H1 (cell line): ENCODE measurements around the gene MYO1D. TPM values are rescaled to one million over a fixed set of nuclear protein-coding genes. Genes with fewer than 3 reads are reported as not detected.

Source experiments
- CTCF ChIA-PET: fragments of 300-600 bp; sonication (Branson Sonifier 250); formaldehyde crosslinking; loops from one replicate; lab custom pipeline; 2021; ENCODE audit not compliant: partially characterized antibody; lab: Charles Lee
- POLR2A ChIA-PET: fragments of 300-600 bp; sonication (Branson Sonifier 250); formaldehyde crosslinking; loops from one replicate; lab custom pipeline; 2021; ENCODE audit warnings: inconsistent platforms; ENCODE audit not compliant: partially characterized antibody; lab: Charles Lee
- DNase-seq, 2 experiments: peaks; one replicate each; pipeline versions ENCODE4 v3.0.0 to v3.0.0-alpha.2; 2010 to 2022; ENCODE audit warnings: low spot score in 2 of 2, low read depth in 1 of 2, mixed read lengths in 1 of 2
- FAIRE-seq: peaks from 2 replicates; lab custom pipeline; 2011; peaks lifted over from hg19 to GRCh38; lab: Jason Lieb, UNC
- H2AFZ ChIP-seq: 2 replicates; pipeline ENCODE4 v1.8.1; 2012; ENCODE audit warnings: low read length, inconsistent platforms
- H2AK5ac ChIP-seq: 2 replicates; pipeline ENCODE4 v1.6.1; 2013; ENCODE audit warnings: low read depth, low read length
- H2BK120ac ChIP-seq: replicated peaks from 2 replicates; pipeline ENCODE3; 2013; ENCODE audit warnings: low read depth, low read length, inconsistent platforms
- H2BK12ac ChIP-seq: 2 replicates; pipeline ENCODE4 v1.6.1; 2013; ENCODE audit warnings: low read depth, low read length
- H2BK15ac ChIP-seq: 2 replicates; pipeline ENCODE4 v1.6.1; 2013; ENCODE audit warnings: low read length
- H2BK20ac ChIP-seq: 2 replicates; pipeline ENCODE4 v1.6.1; 2013; ENCODE audit warnings: low read length
- H2BK5ac ChIP-seq: 2 replicates; pipeline ENCODE4 v1.6.1; 2013; ENCODE audit warnings: low read depth, low read length
- H3K14ac ChIP-seq: 2 replicates; pipeline ENCODE4 v1.6.1; 2013; ENCODE audit warnings: inconsistent platforms; ENCODE audit not compliant: insufficient read length
- H3K18ac ChIP-seq: 2 replicates; pipeline ENCODE4 v1.6.1; 2013; ENCODE audit warnings: low read length; ENCODE audit errors: extremely low read depth
- H3K23ac ChIP-seq: 2 replicates; pipeline ENCODE4 v1.6.1; 2013; ENCODE audit warnings: inconsistent platforms; ENCODE audit not compliant: insufficient read length
- H3K23me2 ChIP-seq: 2 replicates; pipeline ENCODE4 v1.6.1; 2013; ENCODE audit warnings: low read depth, low read length
- H3K27ac ChIP-seq: 2 replicates; pipeline ENCODE4 v1.6.1; 2011; ENCODE audit warnings: low read depth, low read length, inconsistent platforms
- H3K27me3 ChIP-seq, 4 experiments: replicated peaks in 1 of 4; 1 replicate in 1 of 4; 2 replicates in 3 of 4; pipeline versions ENCODE4 v1.6.1 to v1.8.1; 2011 to 2013; ENCODE audit warnings: low read length in 3 of 4, mild to moderate bottlenecking in 3 of 4, inconsistent platforms in 2 of 4, mixed read lengths in 2 of 4, moderate library complexity in 1 of 4; ENCODE audit not compliant: control insufficient read depth in 3 of 4, insufficient read depth in 3 of 4; ENCODE audit errors: extremely low read depth in 1 of 4
- H3K36me3 ChIP-seq, 4 experiments: 2 replicates each; pipeline versions ENCODE4 v1.6.1 to v1.8.1; 2011 to 2013; ENCODE audit warnings: mild to moderate bottlenecking in 4 of 4, low read length in 3 of 4, moderate library complexity in 2 of 4, control low read depth in 1 of 4, inconsistent platforms in 1 of 4; ENCODE audit not compliant: insufficient read depth in 4 of 4, control insufficient read depth in 2 of 4
- H3K4ac ChIP-seq: replicated peaks from 2 replicates; pipeline ENCODE3; 2013; ENCODE audit warnings: low read length, low read depth, mixed read lengths, inconsistent platforms; ENCODE audit not compliant: insufficient read length
- H3K4me1 ChIP-seq, 4 experiments: replicated peaks in 1 of 4; 1 replicate in 1 of 4; 2 replicates in 3 of 4; pipeline versions ENCODE4 v1.6.1 to v1.8.1; 2011 to 2013; ENCODE audit warnings: low read length in 3 of 4, inconsistent platforms in 2 of 4, mixed read lengths in 1 of 4; ENCODE audit not compliant: insufficient read depth in 4 of 4, control insufficient read depth in 3 of 4
- H3K4me2 ChIP-seq, 2 experiments: 2 replicates each; pipeline versions ENCODE4 v1.6.1 to v1.8.1; 2011 to 2013; ENCODE audit warnings: low read depth in 2 of 2, low read length in 2 of 2, control low read depth in 1 of 2, inconsistent platforms in 1 of 2, mild to moderate bottlenecking in 1 of 2; ENCODE audit not compliant: insufficient read depth in 1 of 2
- H3K4me3 ChIP-seq, 4 experiments: fragments of 200-600, 300-600 bp in 1 of 4; sonication (generic), shearing (Covaris generic), sonication (Bioruptor Twin) in 1 of 4; 2 replicates each; pipeline versions ENCODE4 v1.5.1 to v1.8.1; 2011 to 2016; ENCODE audit warnings: low read length in 4 of 4, low read depth in 3 of 4, control low read depth in 2 of 4, inconsistent platforms in 2 of 4, mild to moderate bottlenecking in 2 of 4, mixed read lengths in 1 of 4, moderate library complexity in 1 of 4; ENCODE audit not compliant: insufficient read depth in 2 of 4; ENCODE audit errors: extremely low read depth in 1 of 4
- H3K56ac ChIP-seq: replicated peaks from 2 replicates; pipeline ENCODE3; 2013; ENCODE audit warnings: low read depth, mild to moderate bottlenecking, mixed read lengths, low read length, inconsistent platforms; ENCODE audit not compliant: insufficient read length
- H3K79me1 ChIP-seq: 2 replicates; pipeline ENCODE4 v1.6.1; 2013; ENCODE audit warnings: low read depth, low read length, control low read depth
- H3K79me2 ChIP-seq, 2 experiments: 2 replicates each; pipeline versions ENCODE4 v1.6.1 to v1.8.1; 2012 to 2013; ENCODE audit warnings: low read length in 2 of 2, mild to moderate bottlenecking in 2 of 2, inconsistent platforms in 1 of 2; ENCODE audit not compliant: insufficient read depth in 2 of 2, control insufficient read depth in 1 of 2
- H3K9ac ChIP-seq, 4 experiments: replicated peaks in 1 of 4; 1 replicate in 1 of 4; 2 replicates in 3 of 4; pipeline versions ENCODE4 v1.6.1 to v1.8.1; 2011 to 2013; ENCODE audit warnings: low read depth in 3 of 4, low read length in 3 of 4, control low read depth in 2 of 4, mild to moderate bottlenecking in 2 of 4, moderate library complexity in 2 of 4, inconsistent platforms in 1 of 4; ENCODE audit errors: extremely low read depth in 1 of 4
- H3K9me3 ChIP-seq, 2 experiments: 2 replicates each; pipeline versions ENCODE4 v1.6.1 to v1.8.1; 2012 to 2013; ENCODE audit warnings: mild to moderate bottlenecking in 2 of 2, moderate library complexity in 2 of 2, control low read depth in 1 of 2, inconsistent platforms in 1 of 2, low read depth in 1 of 2, low read length in 1 of 2, mixed read lengths in 1 of 2; ENCODE audit not compliant: insufficient read depth in 2 of 2
- H4K20me1 ChIP-seq, 2 experiments: replicated peaks in 1 of 2; 2 replicates each; pipeline versions ENCODE3 to v1.8.1; 2011 to 2013; ENCODE audit warnings: inconsistent platforms in 2 of 2, low read length in 2 of 2, mild to moderate bottlenecking in 1 of 2; ENCODE audit not compliant: insufficient read depth in 2 of 2, control insufficient read depth in 1 of 2
- H4K5ac ChIP-seq: 2 replicates; pipeline ENCODE4 v1.6.1; 2013; ENCODE audit warnings: low read length, low read depth, mixed read lengths, inconsistent platforms; ENCODE audit not compliant: insufficient read length
- H4K8ac ChIP-seq: 2 replicates; pipeline ENCODE4 v1.8.0; 2013; ENCODE audit warnings: mild to moderate bottlenecking, moderate library complexity, low read length, inconsistent platforms; ENCODE audit not compliant: insufficient read depth; ENCODE audit errors: extremely low read depth
- H4K91ac ChIP-seq: replicated peaks from 2 replicates; pipeline ENCODE3; 2013; ENCODE audit warnings: low read length, mixed read lengths, inconsistent platforms; ENCODE audit not compliant: insufficient read length
- BRCA1 ChIP-seq: IDR thresholded peaks from 2 replicates; pipeline ENCODE4 v1.6.1; 2012; ENCODE audit warnings: low read depth, low read length, improper control_type of control experiment
- CEBPB ChIP-seq: IDR thresholded peaks from 2 replicates; pipeline ENCODE4 v1.6.1; 2012; ENCODE audit warnings: low read depth, low read length
- CHD1 ChIP-seq: IDR thresholded peaks from 2 replicates; pipeline ENCODE4 v1.6.1; 2012; ENCODE audit warnings: low read depth, low read length, improper control_type of control experiment
- CREB1 ChIP-seq: IDR thresholded peaks from 2 replicates; pipeline ENCODE4 v1.6.1; 2012; ENCODE audit warnings: inconsistent platforms
- EP300 ChIP-seq, 2 experiments: IDR thresholded peaks; 1 replicate in 1 of 2; 2 replicates in 1 of 2; pipeline ENCODE4 v1.6.1; 2011 to 2012; ENCODE audit warnings: low read depth in 2 of 2, low read length in 2 of 2, mild to moderate bottlenecking in 2 of 2, borderline replicate concordance in 1 of 2, inconsistent platforms in 1 of 2, moderate library complexity in 1 of 2
- FOSL1 ChIP-seq: IDR thresholded peaks from 2 replicates; pipeline ENCODE4 v1.6.1; 2011; ENCODE audit warnings: mild to moderate bottlenecking, low read depth, low read length, moderate library complexity; ENCODE audit not compliant: insufficient read depth
- HDAC2 ChIP-seq, 2 experiments: fragments of 300-600 bp in 1 of 2; sonication (generic) in 1 of 2; IDR thresholded peaks; 2 replicates each; pipeline ENCODE4 v1.6.1; 2011 to 2012; ENCODE audit warnings: low read depth in 2 of 2, low read length in 2 of 2, mild to moderate bottlenecking in 2 of 2, moderate library complexity in 2 of 2, borderline replicate concordance in 1 of 2, inconsistent platforms in 1 of 2
- JUN ChIP-seq: IDR thresholded peaks from 2 replicates; pipeline ENCODE4 v1.6.1; 2011; ENCODE audit warnings: low read depth, mild to moderate bottlenecking, improper control_type of control experiment, low read length
- KDM5A ChIP-seq: fragments of 200-600 bp; IDR thresholded peaks from 2 replicates; pipeline ENCODE4 v1.7.1; 2012; ENCODE audit warnings: mild to moderate bottlenecking, low read length, inconsistent platforms, mixed read lengths
- POLR2A ChIP-seq, 2 experiments: IDR thresholded peaks; 1 replicate in 1 of 2; 2 replicates in 1 of 2; pipeline ENCODE4 v1.6.1; 2011; ENCODE audit warnings: low read depth in 2 of 2, low read length in 2 of 2, mild to moderate bottlenecking in 2 of 2; ENCODE audit errors: control extremely low read depth in 1 of 2
- RAD21 ChIP-seq, 2 experiments: IDR thresholded peaks in 1 of 2; conservative IDR thresholded peaks in 1 of 2; 2 replicates each; pipeline ENCODE4 v1.6.1; 2011; ENCODE audit warnings: low read depth in 2 of 2, low read length in 2 of 2, improper control_type of control experiment in 1 of 2, inconsistent platforms in 1 of 2, mild to moderate bottlenecking in 1 of 2, moderate library complexity in 1 of 2
- SIN3A ChIP-seq, 2 experiments: IDR thresholded peaks in 1 of 2; conservative IDR thresholded peaks in 1 of 2; 2 replicates each; pipeline ENCODE4 v1.6.1; 2011 to 2012; ENCODE audit warnings: low read length in 2 of 2, improper control_type of control experiment in 1 of 2, low read depth in 1 of 2, mild to moderate bottlenecking in 1 of 2
- SIRT6 ChIP-seq: IDR thresholded peaks from one replicate; pipeline ENCODE4 v1.7.1; 2012; ENCODE audit warnings: low read length, inconsistent platforms
- SP2 ChIP-seq: IDR thresholded peaks from 2 replicates; pipeline ENCODE4 v1.6.1; 2012; ENCODE audit warnings: mild to moderate bottlenecking, low read length, inconsistent platforms
- TEAD4 ChIP-seq: IDR thresholded peaks from 2 replicates; pipeline ENCODE4 v1.6.1; 2012; ENCODE audit warnings: low read depth, low read length, inconsistent platforms, mixed read lengths
- WGBS, 2 experiments: shearing (Covaris generic) in 1 of 2; methylation state at CpG; one replicate each; pipeline versions ENCODE4 v1.1.6 to v1.1.7; 2013 to 2015; ENCODE audit warnings: low lambda C conversion rate in 2 of 2, mixed read lengths in 2 of 2, inconsistent platforms in 1 of 2, low coverage in 1 of 2, missing lambda C conversion rate in 1 of 2; ENCODE audit not compliant: insufficient replicate concordance in 2 of 2, insufficient coverage in 1 of 2, insufficient read length in 1 of 2; ENCODE audit errors: extremely low coverage in 1 of 2, missing lambda C conversion rate in 1 of 2; 5-methylcytosine and 5-hydroxymethylcytosine counted together
- polyA plus RNA-seq, 7 experiments: library from polyadenylated mRNA; depleted of rRNA in 3 of 7; stranded (reverse) in 5 of 7; unstranded in 2 of 7; fragments of >200 nt in 5 of 7; fragments of 200-250 nt in 2 of 7; gene quantifications; 1 replicate in 5 of 7; 2 replicates in 1 of 7; 4 replicates in 1 of 7; pipeline versions ENCODE4 v1.2.1 to v1.2.3, GENCODE V29; 2011 to 2013; ENCODE audit warnings: missing spikeins in 2 of 7, mixed read lengths in 2 of 7
- total RNA-seq: library from RNA; stranded (reverse); fragmentation: NEBNext Ultra II Directional; extraction: Animal tissue kit (Norgen Biotek cat#: 25700); gene quantifications from 2 replicates; pipeline ENCODE4 v1.2.1, GENCODE V29; 2021

Gene MYO1D
- total and polyA plus RNA-seq, 2 of the 8 experiments (the other 6 are each of a cell fraction or from before 2014, with no cell fraction given) = 6.5 to 25.4 TPM

GRCh38 chr17:32583053-32583452 is 293.9 kb downstream of the MYO1D start:
- no peaks in the 10 kb centered on the region for H3K36me3 ChIP-seq
- no peaks in the 10 kb centered on the region for H3K23me2 ChIP-seq
- POLR2A ChIA-PET = no interaction called here
- no peaks in the 10 kb centered on the region for H3K79me1 ChIP-seq
- no peak overlapping the region for H3K27ac ChIP-seq
- no peak overlapping the region for H2AK5ac ChIP-seq
- no peak overlapping the region for H3K4me3 ChIP-seq
- H2BK15ac ChIP-seq = no peak overlapping the region
- H3K9ac ChIP-seq = no peak overlapping the region
- no peak overlapping the region for H4K91ac ChIP-seq
- no peak overlapping the region for H3K23ac ChIP-seq
- H3K4me1 ChIP-seq = no peaks in the 10 kb centered on the region
- H2BK12ac ChIP-seq = no peak overlapping the region
- H2AFZ ChIP-seq = no peak overlapping the region
- no peaks in the 10 kb centered on the region for H3K27me3 ChIP-seq
- H4K20me1 ChIP-seq = no peaks in the 10 kb centered on the region
- 85% methylated on average over 1 of the region's 1 CpG; no CpG with 5 or more reads in 1 of the 2 experiments for WGBS, 2 experiments
- FAIRE-seq = no peak
- no peak overlapping the region for H3K56ac ChIP-seq
- no peak overlapping the region for H3K4ac ChIP-seq
- no peak overlapping the region for H3K18ac ChIP-seq
- no peaks in the 10 kb centered on the region for H3K79me2 ChIP-seq
- CTCF ChIA-PET = no interaction called here
- H4K5ac ChIP-seq = no peak overlapping the region
- H3K9me3 ChIP-seq = no peaks in the 10 kb centered on the region
- H4K8ac ChIP-seq = no peak overlapping the region
- H3K14ac ChIP-seq = no peak overlapping the region
- no peak overlapping the region for H2BK20ac ChIP-seq
- H2BK120ac ChIP-seq = no peak overlapping the region
- DNase-seq = no peak
- H3K4me2 ChIP-seq = no peak overlapping the region
- H2BK5ac ChIP-seq = no peak overlapping the region
- TF ChIP-seq HDAC2 (IDR thresholded peaks at IDR 0.05; ENCODE audit: borderline replicate concordance in 1 of 2, low read depth in 2 of 2, low read length in 2 of 2) (no peak), RAD21 (IDR thresholded peaks at IDR 0.05 in 1 of 2, conservative IDR thresholded peaks at IDR 0.05 in 1 of 2; ENCODE audit: low read depth in 2 of 2, low read length in 2 of 2) (no peak), EP300 (IDR thresholded peaks at IDR 0.05; ENCODE audit: borderline replicate concordance in 1 of 2, low read depth in 2 of 2, low read length in 2 of 2) (no peak), TEAD4 (no peak), CEBPB (no peak), SIN3A (conservative IDR thresholded peaks at IDR 0.05 in 1 of 2, IDR thresholded peaks at IDR 0.05 in 1 of 2; ENCODE audit: low read depth in 1 of 2, low read length in 2 of 2) (no peak), CHD1 (no peak), SP2 (no peak), JUN (no peak), CREB1 (no peak), BRCA1 (no peak), FOSL1 (no peak), SIRT6 (no peak), KDM5A (no peak), POLR2A (IDR thresholded peaks at IDR 0.05; ENCODE audit: control extremely low read depth in 1 of 2, low read depth in 2 of 2, low read length in 2 of 2) (no peak)
